Muscle of leg (tissue), 11 donors: Measurements from ENCODE around the gene USP54. TPM values are rescaled to one million over a fixed set of nuclear protein-coding genes. Genes with fewer than 3 reads are reported as not detected.

Experiments used
- DNase-seq: peaks from one replicate; pipeline ENCODE4 v3.0.0; 2013
- H3K27ac ChIP-seq: one replicate; pipeline ENCODE4 v1.5.1; 2013; ENCODE audit warnings: mild to moderate bottlenecking, low read length, control low read depth
- H3K27me3 ChIP-seq: one replicate; pipeline ENCODE4 v1.6.1; 2013; ENCODE audit warnings: low read length; ENCODE audit not compliant: control insufficient read depth, insufficient read depth
- H3K36me3 ChIP-seq: one replicate; pipeline ENCODE4 v1.6.1; 2013; ENCODE audit warnings: low read length; ENCODE audit not compliant: control insufficient read depth, insufficient read depth
- H3K4me1 ChIP-seq: one replicate; pipeline ENCODE4 v1.6.1; 2013; ENCODE audit warnings: low read length; ENCODE audit not compliant: control insufficient read depth, insufficient read depth
- H3K4me3 ChIP-seq: one replicate; pipeline ENCODE4 v1.5.1; 2013; ENCODE audit warnings: low read length, control low read depth
- H3K9me3 ChIP-seq: replicated peaks from 2 replicates; pipeline ENCODE4 v1.6.1; 2013; ENCODE audit warnings: low read depth, low read length; ENCODE audit not compliant: control insufficient read depth
- WGBS: methylation state at CpG from one replicate; pipeline ENCODE4 v1.1.5; 2013; ENCODE audit warnings: missing lambda C conversion rate; ENCODE audit not compliant: insufficient coverage; 5-methylcytosine and 5-hydroxymethylcytosine counted together
- polyA plus RNA-seq, 8 donors: library from polyadenylated mRNA; unstranded; fragments of 120-200 nt; gene quantifications; one replicate each; pipeline versions ENCODE4 v1.2.1 to v1.2.3, GENCODE V29; 2013; ENCODE audit warnings: inconsistent platforms in 1 of 8, low replicate concordance in 1 of 8; ENCODE audit not compliant: insufficient read length in 8 of 8, insufficient read depth in 1 of 8
- total RNA-seq: library from RNA; stranded (reverse); fragments of 120-200 nt; gene quantifications from one replicate; pipeline ENCODE4 v1.2.4, GENCODE V29; 2013

Gene USP54
- total and polyA plus RNA-seq, 9 donors, result 13.6 to 18.6 (median 16.9) TPM

- WGBS, result no CpG with 5 or more reads among the region's 1 CpG
- H3K4me3 ChIP-seq, result no peak overlapping the region
- no peaks in the 10 kb centered on the region for H3K4me1 ChIP-seq
- no peak overlapping the region for H3K27ac ChIP-seq
- H3K9me3 ChIP-seq, result no peaks in the 10 kb centered on the region
- no peak for DNase-seq
- no peaks in the 10 kb centered on the region for H3K27me3 ChIP-seq
- H3K36me3 ChIP-seq, result peaks cover 24% of the 10 kb centered on the region
Observed at GRCh38 chr10:73449113-73449512, 142.0 kb downstream of the USP54 start.

- H3K27me3 ChIP-seq, result no peaks in the 10 kb centered on the region
- H3K4me3 ChIP-seq, result no peak overlapping the region
- no peak overlapping the region for H3K27ac ChIP-seq
- no peaks in the 10 kb centered on the region for H3K9me3 ChIP-seq
- peaks cover 24% of the 10 kb centered on the region for H3K36me3 ChIP-seq
- WGBS, result 60% methylated on average over 1 of the region's 1 CpG
- no peak for DNase-seq
- no peaks in the 10 kb centered on the region for H3K4me1 ChIP-seq
Observed at GRCh38 chr10:73448384-73448783, 142.8 kb downstream of the USP54 start.

Other genes with a start within 250 kb of the USP54 start
- gene CFAP70, start 232.5 kb downstream of the USP54 start, total RNA-seq, result 1.3 TPM
- 1 to 10 TPM in 6 of 8 donors, under 1 TPM in 2; 0.77 to 2.6 (median 1.4) TPM for gene CFAP70, start 232.5 kb downstream of the USP54 start, polyA plus RNA-seq
- 53.3 TPM for gene ANXA7, start 177.3 kb downstream of the USP54 start, total RNA-seq
- gene ANXA7, start 177.3 kb downstream of the USP54 start, polyA plus RNA-seq, result 10 to 100 TPM; 50.0 to 59.5 (median 55.2) TPM
- gene MSS51, start 157.8 kb downstream of the USP54 start, total RNA-seq, result 28.2 TPM
- 10 to 100 TPM in 7 of 8 donors, 1 to 10 TPM in 1; 8.1 to 35.2 (median 23.7) TPM for gene MSS51, start 157.8 kb downstream of the USP54 start, polyA plus RNA-seq
- 72.0 TPM for gene PPP3CB, start 95.3 kb downstream of the USP54 start, total RNA-seq
- gene PPP3CB, start 95.3 kb downstream of the USP54 start, polyA plus RNA-seq, result 100 to 1,000 TPM; 119 to 163 (median 129) TPM
- 552 TPM for gene MYOZ1, start 50.1 kb upstream of the USP54 start, total RNA-seq
- 100 to 1,000 TPM; 201 to 638 (median 487) TPM for gene MYOZ1, start 50.1 kb upstream of the USP54 start, polyA plus RNA-seq
- 35.6 TPM for gene SYNPO2L, start 64.7 kb upstream of the USP54 start, total RNA-seq
- 100 to 1,000 TPM; 136 to 224 (median 185) TPM for gene SYNPO2L, start 64.7 kb upstream of the USP54 start, polyA plus RNA-seq
- 6.3 TPM for gene AGAP5, start 106.8 kb upstream of the USP54 start, total RNA-seq
- 10 to 100 TPM in 3 of 8 donors, 1 to 10 TPM in 5; 4.4 to 16.7 (median 7.2) TPM for gene AGAP5, start 106.8 kb upstream of the USP54 start, polyA plus RNA-seq
- 44.6 TPM for gene SEC24C, start 153.0 kb upstream of the USP54 start, total RNA-seq
- gene SEC24C, start 153.0 kb upstream of the USP54 start, polyA plus RNA-seq, result 10 to 100 TPM; 43.4 to 59.3 (median 49.9) TPM
- gene CHCHD1, start 190.7 kb upstream of the USP54 start, total RNA-seq, result 33.3 TPM
- gene CHCHD1, start 190.7 kb upstream of the USP54 start, polyA plus RNA-seq, result 10 to 100 TPM; 30.1 to 36.3 (median 33.7) TPM
- gene ZSWIM8, start 194.3 kb upstream of the USP54 start, total RNA-seq, result 40.7 TPM
- gene ZSWIM8, start 194.3 kb upstream of the USP54 start, polyA plus RNA-seq, result 10 to 100 TPM; 57.5 to 80.5 (median 66.1) TPM
- gene NDST2, start 220.3 kb upstream of the USP54 start, total RNA-seq, result 11.4 TPM
- 10 to 100 TPM; 16.1 to 23.6 (median 19.4) TPM for gene NDST2, start 220.3 kb upstream of the USP54 start, polyA plus RNA-seq